Activated T-cell treated with anti-CD3 and anti-CD28 coated beads, Interleukin-2, amount 50 U/mL, for 48 hours (primary cell): ENCODE data around the gene TMEM232.
"Not testable (repeated sequence)": the region's sequence is repeated elsewhere in the genome, so short reads cannot be mapped to it uniquely, and the experiment has no call there.

ENCODE experiments used
- DNase-seq, 2 experiments: peaks; one replicate each; pipeline ENCODE4 v3.0.0-alpha.2; 2020

The TMEM232 gene

DNA sequence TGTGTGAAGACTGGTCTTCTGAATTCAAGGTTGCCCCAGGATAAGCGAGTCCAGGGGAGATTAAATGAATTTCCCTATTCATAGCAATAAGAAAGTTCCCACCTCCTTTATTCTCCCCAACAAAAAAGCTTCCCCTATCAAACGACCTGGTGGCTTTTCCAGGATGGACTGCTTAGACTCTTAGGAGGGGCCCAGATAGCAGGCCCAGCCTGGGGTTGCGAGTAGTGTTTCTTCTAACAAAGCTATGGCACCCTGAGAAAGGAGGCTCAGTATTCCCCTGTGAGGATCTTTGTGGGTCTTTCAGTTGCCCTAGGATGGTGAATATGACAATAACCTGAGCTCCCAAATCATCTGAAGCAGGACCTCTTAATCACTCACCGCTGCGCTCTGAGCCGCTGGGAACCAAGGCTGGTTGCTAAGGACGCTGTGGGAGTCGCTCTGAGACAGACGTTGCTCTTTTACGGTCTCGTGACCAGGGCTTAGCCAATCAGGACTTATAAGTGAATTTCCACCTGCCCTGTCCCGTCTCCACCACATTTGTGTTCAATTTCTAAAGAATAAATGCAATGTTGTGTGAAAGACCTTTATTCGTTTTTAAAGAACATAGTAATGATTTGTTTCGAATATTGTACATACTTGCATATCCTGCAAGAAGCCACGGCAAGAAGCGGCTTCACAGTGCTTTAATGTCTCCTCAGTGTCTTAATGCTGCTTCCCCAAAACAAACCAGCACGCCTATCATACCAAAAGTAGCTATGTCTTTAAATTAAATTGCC lies at the start of gene TMEM232:
Gene TMEM232, minus strand, starts transcription at position 423 of the 776 bp plus-strand sequence. CDS start 59,319 bp downstream, outside the sequence.
- DNase-seq = peak; percentile 70 to 78

DNA sequence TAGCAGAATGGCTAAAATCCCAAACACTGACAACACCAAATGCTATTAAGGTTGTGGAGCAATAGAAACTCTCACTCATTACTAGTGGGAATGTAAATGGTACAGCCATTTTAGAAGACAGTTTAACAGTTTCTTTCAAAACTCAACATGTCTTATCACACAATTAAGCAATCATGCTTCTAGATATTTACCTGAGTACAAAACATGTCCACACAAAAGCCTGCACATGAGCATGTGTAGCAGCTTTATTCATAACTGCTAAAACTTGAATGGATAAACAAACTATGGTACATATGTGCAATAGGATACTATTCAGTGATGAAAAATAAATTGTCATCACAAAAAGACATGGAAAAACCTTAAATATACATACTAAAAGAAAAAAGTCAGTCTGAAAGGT lies 43.8 kb upstream of the TMEM232 start:
- no peak for DNase-seq

DNA sequence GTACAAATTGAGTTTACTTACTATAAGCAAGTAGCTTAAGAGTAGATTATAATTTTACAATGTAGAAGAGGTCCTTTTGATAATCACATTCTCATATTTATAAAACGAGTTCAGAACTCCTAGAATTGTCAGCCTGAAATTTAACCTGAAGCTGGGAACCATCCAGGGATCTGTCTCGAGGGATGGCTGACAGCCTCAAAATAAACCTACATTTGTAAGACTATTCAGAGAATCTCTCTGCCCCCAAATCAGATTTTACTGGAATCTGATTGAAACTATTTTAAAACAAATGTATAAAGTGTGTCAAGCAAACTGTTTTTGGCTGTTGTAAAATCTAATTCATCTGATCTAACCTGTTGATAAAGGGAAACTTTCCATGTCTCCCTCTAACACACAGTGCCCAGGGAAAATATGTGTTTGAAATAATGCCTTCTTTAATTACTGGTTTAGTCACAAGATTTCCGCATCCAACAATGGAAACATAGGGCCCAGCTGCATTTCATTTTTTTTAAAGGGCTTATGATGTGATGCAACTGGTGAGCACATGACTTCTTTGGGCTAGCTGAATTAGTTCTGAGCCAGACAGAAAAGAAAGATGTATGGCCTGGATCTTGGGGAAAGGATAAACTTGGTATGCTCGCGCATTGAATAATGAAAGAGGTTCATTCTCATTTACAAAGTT lies 42.7 kb upstream of the TMEM232 start:
- no peak for DNase-seq

DNA sequence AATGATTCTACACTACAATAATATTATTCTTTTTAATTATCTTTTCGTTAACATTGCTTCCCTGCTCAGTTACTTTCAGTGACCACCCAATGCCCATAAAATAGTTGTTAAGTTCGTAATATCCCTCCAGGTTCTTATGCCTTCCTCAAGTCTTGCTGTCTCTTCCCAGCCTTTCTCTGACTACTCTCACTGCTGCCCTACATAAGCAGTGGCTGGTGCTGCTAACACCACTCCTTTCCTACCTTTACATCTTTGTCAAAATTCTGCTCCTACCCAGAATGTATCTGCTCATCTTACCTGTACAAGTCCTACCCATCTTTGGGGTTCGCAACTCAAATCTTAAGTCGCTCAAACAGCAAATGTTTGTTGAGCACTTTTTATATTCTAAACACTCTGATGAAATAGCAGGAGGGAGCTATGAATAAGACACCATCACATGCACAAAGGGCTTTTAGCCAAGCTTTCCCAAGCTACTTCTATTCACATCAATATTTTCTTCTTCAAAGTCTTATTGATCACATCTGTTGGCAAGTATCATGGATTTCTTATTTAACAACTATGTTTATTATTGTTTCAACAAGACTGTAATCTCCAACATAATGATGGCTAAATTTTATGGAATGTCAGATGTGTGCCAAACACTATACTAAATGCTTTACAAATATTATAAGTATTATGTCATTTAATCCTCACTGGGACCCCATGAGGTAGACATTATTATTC lies 41.8 kb upstream of the TMEM232 start:
- no peak for DNase-seq

DNA sequence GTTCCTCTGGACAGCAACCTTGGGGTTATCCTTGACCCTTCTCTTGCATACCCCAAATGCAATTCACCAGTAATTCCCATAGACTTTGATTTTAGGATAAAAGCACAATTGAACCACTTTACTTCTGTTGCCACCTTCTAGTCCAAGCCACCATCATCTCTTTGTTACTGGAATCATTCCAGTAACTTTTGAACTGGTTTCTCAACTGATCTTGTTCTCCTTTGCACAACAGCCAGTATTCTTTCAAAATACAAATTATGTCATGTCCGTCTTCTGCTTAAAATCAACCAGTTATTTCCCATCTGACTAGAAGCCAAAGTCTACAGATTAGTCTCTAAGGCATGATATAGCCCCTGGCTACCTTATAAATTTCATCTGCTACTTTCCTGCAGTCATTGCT lies 33.7 kb upstream of the TMEM232 start:
- no peak for DNase-seq

DNA sequence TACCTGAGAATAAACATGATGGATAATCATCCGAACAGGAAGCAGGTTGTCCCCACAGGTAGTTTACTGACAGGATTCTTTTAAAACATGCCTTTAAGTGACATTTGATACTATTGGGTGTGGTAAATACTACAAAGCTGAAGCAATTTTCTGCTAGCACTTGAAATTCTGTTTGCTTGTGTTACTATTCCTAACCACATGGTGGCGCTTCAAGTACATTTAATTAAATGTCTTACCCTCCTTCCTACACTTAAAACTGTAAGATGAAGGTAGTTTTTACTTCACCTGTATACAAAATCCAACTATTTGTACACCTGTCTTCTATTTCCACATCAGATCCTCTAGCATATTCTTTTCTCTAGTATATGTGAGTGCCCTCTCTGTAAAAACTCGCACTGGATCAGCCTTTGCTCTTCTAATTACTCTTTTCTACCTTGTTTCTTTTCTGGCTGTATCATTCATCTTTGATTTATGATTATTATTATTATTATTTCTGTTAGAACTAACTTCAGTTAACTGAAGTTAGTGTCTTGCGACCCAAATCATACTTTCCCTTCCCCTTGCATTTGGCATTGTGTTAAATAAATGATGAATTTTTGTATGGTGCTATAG lies 30.8 kb upstream of the TMEM232 start:
- no peak for DNase-seq

DNA sequence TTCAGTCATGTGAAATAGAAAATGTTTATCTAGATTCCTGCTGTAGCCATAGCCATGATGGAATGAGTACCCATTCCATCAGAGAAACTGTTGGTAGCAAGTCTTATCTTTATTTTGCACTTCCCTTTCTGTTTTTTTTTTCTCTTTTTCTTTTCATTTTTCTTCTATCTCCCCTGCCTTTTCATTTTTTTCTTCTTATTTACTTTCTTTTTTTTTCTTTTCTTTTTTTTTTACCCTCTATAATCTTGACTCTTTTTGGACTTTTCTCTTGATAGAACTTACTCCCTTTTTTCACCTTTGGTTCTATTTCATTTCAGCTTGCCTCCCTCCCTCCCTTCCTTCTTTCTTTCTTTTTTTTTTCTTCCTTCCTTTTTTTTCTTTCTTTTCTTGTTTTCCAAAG lies 27.7 kb upstream of the TMEM232 start:
- no peak for DNase-seq

DNA sequence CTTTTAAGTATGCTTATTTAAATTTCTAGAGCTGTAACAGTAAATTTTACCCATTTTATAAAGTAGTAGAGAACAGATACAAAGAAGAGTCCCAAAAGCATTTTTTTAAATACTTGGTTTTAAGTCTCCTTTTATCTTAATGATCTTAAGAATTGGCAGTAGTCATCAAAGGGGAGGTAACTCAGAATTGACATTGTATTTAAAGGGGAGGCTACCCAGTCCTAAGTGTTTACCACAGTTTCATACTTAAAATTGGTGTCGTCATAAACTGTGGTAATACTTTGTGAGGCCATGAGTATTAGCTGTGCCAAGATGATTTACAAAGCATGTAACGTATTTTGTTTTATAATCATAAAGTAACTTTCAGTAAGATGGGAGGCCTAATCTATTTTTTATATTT lies 27.1 kb upstream of the TMEM232 start:
- DNase-seq = no peak

DNA sequence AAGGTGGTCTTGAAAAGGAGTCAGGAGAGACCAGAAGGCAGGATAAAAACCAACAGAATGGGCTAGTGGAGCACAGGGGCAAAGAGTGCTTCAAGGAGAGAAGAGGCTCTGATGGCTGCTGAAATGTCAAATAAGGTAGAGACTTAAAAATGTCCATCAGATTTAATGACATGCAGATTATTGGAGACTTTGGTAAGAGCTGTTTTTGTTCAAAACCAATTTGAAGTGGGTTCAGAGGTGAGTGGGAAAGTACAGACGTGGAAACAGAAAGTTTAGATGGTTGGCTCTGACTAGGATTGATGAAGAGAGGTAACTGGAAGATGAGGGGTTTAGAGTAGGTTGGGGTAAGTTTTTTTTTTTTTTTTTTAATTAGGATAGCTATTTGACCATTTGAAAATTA lies 26.5 kb upstream of the TMEM232 start:
- no peak for DNase-seq

DNA sequence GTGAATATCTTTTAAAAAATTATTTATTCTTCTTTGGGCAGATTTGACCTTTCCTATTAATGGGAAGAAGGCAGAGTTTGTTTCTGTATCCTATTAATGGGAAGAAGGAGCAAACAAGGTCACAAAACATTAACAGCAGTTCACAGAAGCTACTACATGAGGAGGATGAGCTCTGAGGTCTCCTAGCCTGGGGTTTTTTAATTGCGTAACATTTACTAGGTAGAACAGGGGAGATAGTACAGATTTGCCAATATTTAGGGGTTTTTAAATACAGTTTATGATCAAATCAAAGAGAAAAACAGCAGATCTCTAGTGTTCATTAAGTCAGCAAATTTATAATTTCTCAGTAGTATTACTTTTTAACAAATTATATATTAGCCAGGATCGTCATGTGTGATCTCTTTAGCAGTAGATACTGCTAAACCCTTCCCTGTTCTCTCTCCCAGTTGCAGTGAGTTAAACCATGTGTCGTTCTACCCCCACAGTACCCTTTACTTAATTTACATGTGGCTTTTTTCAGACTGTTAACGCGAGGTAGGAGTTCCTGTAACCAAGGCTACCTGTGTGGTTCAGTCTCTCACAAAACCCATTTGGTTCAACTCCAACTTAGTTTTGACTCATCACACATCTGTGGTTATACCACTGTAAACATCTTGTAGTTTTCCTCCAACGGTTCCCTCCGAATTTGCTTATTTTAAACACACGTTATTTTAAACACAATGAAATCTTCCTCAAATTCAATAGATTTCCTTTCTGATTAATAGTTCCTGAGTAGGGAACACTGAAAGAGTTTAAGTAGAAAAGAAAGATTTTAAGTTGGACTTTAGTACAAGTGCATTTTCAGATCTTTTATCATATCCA lies 25.7 kb upstream of the TMEM232 start:
- DNase-seq = no peak

DNA sequence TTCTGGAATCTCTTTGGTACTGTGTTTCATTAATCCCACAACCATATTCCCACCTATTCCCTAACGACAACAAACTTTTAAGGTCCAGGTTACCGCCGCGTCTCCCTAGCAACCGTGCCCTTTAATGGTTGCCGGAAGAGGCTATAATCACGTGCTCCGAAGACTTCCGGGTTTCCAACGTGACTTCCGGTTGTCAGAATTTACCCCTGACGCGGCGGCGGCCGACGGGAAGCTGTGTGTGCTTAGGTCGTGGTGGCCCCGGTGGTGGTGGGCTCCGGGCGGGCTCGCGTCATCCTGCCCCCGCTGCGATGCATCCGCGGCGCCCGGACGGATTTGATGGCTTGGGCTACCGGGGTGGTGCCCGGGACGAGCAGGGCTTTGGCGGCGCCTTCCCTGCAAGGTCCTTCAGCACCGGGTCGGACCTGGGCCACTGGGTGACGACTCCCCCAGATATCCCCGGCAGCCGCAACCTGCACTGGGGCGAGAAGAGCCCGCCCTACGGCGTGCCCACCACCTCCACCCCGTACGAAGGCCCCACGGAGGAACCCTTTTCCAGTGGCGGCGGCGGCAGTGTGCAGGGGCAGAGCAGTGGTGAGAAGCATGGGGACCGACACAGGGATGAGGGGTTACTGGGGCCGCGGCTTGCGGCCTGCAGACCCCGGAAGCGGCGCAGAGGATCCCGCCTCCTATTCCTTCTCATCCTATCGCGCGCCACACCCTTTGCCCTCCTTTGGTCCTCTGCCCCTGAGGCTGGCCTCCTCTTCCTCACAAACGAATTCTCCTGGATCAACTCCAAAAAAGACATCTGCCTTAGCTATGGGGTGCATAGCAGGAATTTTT lies 12.6 kb upstream of the TMEM232 start, which contains the start of gene SLC25A46:
Gene SLC25A46, plus strand, starts transcription at position 196 of the 840 bp plus-strand sequence. Its CDS starts 113 bp downstream, at position 309.
- peak; percentile 88 to 90 for DNase-seq

DNA sequence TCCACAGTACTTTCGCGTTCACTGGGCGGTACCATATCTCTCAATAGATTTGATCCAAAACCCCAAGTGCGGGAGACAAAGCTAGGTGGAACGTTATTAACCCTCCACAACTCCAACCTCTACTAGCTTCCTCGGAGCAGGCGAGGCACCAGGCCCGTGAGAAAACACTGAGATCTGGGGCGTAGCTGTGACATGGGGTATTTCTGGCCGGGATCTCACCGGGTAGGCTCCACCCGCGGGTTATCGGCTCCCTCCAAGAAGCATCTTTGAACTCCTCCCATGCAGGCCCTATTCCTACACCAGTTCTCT lies 12.0 kb upstream of the TMEM232 start:
- no peak for DNase-seq

DNA sequence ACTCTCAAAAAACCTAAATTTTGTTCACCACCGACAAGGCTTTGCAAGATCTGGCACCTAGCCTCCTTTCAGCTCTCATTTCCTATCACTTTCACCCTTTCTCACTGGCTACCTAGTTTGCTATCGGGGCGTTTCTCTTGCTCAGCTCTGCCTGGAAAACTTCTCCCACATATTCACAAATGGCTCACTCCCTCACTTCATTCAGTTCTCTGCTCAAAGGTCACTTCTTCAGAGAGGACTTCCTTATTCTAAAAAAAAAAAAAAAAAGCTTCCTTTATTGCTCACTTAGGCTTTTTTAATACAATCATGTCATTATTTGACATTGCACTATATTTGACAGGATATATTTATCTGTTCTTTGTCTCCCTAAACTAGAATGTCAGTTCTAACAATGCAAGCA lies 10.3 kb upstream of the TMEM232 start:
- no peak for DNase-seq

DNA sequence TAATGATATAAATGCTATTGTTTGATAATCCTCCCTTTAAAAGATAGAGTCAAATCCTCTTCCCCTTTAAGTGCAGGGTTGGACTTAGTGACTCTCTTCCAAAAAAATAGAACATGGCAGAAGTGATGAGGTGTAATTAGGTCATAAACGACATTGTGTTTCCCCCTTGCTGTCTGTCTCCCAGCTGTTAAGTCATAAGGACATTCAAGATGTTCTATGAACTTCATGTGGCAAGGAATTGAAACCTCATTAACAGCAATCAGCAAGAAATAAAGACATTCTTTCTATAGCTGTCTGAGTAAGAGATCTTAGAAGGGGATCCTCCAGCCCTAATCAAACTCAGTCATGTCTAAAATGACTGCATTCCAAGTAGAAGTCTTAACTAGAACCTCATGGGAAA lies 9.1 kb upstream of the TMEM232 start:
- DNase-seq = no peak

DNA sequence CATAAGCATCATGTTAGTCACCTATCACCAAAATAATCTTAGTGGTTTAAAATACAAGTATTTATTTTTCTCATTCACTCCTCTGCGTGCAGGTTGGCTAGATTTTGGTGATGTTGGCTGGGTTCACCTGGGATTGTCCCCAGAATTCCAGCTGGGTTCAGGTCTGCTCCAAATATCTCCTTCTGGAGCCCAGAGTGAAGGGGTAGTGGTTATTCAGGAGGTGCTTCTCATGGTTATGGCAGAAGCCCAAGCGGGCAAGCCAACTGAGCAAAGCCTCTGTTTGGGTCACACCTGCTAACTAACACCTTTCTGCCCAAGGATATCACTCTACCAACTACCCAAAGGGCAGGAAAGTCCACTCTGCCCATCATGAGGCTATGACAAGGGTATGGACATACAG lies 7.6 kb upstream of the TMEM232 start:
- DNase-seq = no peak

DNA sequence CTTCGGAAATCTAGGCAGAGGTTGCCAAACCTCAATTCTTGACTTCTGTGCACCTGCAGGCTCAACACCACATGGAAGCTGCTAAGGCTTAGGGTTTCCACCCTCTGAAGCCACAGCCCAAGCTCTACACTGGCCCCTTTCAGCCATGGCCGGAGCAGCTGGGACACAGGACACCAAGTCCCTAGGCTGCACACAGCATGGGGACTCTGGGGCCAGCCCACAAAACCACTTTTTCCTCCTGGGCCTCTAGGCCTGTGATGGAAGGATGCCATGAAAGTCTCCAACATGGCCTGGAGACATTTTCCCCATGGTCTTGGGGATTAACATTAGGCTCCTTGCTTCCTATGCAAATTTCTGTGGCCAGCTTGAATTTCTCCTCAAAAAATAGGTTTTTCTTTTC lies 5.0 kb upstream of the TMEM232 start:
- not testable (repeated sequence) for DNase-seq

DNA sequence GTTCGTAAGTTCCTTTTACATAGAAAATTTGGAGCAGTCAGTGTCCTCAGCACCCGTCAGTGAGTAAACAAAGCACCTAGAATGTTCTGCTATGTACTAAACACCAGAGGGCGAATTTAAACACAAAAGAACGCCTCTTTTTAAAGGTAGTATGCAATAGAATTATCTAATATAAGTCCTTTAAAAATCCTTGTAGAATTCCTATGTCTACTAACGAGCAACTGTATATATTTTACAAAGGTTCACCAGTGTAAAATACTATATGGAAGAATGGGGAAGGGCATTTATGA lies 499 bp upstream of the TMEM232 start:
- no peak for DNase-seq

DNA sequence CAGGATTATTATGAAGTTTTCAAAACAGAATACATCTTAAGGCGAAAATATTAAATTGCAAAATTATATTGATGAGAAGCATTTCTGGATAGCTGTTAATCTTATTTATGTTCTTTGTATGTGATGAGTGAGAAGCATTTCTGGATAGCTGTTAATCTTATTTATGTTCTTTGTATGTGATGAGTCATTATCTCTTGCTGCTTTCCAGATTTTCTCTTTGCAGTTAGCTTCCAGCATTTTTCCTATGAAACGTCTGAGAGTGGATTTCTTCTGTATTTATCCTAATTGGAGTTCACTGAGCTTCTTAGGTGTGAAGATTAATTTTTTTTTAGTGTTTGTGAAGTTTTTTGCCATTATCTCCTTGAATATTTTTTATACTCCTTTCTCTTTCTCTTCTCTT lies 8.2 kb downstream of the TMEM232 start:
- DNase-seq = no peak

DNA sequence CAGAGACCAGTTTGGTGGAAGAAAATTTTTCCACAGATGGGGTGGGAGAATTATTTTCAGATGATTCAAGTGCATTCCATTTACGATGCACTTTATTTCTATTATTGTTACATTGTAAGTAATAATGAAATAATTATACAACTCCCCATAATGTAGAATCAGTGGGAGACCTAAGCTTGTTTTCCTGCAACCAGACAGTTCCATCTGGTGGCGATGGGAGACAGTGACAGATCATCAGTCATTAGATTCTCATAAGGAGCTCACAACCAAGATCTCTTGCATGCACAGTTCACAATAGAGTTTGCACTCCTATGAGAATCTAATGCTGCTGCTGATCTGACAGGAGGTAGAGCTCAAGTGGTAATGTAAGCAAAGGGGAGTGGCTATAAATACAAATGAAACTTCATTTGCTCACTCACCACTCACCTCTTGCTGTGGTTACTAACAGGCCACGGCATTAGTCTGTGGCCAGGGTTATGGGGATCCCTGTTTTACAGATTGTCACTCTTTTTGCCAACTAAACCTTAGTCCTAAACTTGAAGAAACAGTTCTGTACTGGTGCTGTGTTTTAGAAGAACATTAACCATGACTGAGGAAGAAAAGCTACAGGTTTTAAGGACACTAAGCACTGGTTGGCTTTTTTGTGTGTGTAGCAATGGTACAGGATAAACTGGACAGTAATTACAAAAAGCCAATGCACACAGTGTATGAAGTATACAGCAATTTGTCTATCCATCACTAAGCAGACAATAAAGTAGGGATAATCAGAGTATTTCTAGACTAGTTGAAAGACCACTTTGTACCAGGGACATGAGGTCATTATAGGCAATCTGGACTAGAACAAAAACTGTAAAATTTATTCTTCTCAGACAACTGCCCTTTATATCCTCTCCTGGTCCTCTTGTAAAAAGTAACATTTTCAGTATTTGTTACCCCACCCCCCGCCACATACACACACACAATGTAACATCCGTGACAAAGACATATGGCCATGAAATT lies 9.9 kb downstream of the TMEM232 start:
- DNase-seq = no peak

DNA sequence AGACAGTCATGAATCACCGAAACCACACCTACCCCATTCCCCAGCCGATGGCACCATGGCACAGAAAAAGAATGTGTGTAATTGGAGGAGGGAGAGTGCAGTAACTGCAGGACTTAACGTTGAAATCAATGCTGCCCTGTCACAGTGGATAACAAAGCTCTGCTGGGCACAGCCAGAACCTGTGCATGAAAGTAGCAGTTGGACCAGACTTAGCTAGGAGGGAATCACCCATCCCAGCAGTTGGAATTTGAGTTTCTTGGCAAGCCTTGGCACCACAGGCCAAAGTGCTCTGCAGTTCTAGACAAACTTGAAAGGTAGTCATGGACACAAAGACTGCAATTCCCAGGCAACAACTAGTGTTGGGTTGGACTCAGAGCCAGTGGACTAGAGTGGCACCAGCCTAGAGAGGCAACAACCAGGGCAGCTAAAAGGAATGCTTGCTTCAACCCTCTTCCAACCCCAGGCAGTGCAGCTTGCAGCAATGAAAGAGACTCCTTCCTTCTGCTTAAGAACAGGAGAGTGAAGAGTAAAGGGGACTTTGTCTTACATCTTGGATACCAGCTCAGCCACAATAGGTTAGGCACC lies 19.1 kb downstream of the TMEM232 start:
- DNase-seq = no peak
